Urinary bladder (tissue), 4 donors: ENCODE results near the gene CHCHD4. TPM values are rescaled to one million over a fixed set of nuclear protein-coding genes. Genes with fewer than 3 reads are reported as not detected.

Source experiments
- DNase-seq: peaks from one replicate; pipeline ENCODE4 v3.0.0-alpha.2; 2015; ENCODE audit errors: extremely low spot score
- H3K27ac ChIP-seq: one replicate; pipeline ENCODE4 v1.5.1; 2013; ENCODE audit warnings: low read depth, mild to moderate bottlenecking, moderate library complexity
- H3K36me3 ChIP-seq: one replicate; pipeline ENCODE4 v1.6.1; 2013; ENCODE audit warnings: mild to moderate bottlenecking, moderate library complexity; ENCODE audit not compliant: insufficient read depth
- H3K4me1 ChIP-seq: one replicate; pipeline ENCODE4 v1.6.1; 2013; ENCODE audit warnings: mild to moderate bottlenecking, moderate library complexity; ENCODE audit not compliant: insufficient read depth
- H3K4me3 ChIP-seq: one replicate; pipeline ENCODE4 v1.5.1; 2013; ENCODE audit warnings: low read depth, low read length
- WGBS: extraction: QIAGEN DNeasy Blood & Tissue Kit; methylation state at CpG from one replicate; pipeline ENCODE4 v1.1.7; 2013; 5-methylcytosine and 5-hydroxymethylcytosine counted together
- polyA plus RNA-seq: library from polyadenylated mRNA; stranded (reverse); fragments of 200-250 nt; gene quantifications from one replicate; pipeline ENCODE4 v1.2.3, GENCODE V29; 2013
- total RNA-seq: library from RNA; depleted of rRNA; stranded (reverse); fragments of >200 nt; gene quantifications from one replicate; pipeline ENCODE4 v1.2.3, GENCODE V29; 2014
- donor health status: healthy with polysubstance abuse.
- donor health status: healthy.

The CHCHD4 gene
- total and polyA plus RNA-seq, 2 donors: 7.7 to 18.2 TPM

DNA sequence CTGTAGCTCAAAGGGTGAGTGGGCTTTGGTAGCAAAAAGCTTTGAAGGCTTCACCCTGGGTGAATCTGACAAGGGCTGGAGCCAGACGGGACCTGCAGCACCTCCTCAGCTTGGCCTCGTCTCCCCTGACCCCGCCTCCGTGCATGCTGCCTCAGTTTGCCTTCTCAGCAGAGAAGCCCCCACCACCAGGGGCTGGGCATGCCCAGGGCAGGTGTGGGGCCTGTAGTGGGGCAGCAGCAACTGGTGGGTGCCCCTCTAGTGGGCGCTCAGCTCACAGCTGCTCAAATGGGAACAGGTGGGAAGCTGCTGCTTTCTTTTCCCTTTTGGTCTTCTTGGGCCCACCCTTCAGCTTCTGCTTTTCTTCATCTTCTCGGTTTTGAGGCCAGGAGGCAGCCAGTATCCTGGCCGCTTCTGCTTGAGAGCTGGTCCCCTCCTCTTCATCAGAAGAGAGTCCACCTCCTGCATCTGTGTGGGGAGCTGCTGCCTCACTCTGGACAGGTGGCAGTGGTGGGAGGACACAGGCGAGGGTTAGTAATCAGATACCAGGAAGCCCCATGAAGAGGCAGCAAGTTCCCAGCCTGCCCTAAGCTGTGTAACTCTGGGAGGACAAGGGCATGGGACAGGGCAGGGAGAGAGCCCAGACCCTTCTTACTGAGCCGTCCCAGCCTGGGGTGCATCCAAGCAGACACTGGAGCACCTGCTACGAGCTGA, 21.2 kb upstream of the CHCHD4 start:
- Histone ChIP-seq H3K36me3 (peaks cover 3% of the 10 kb centered on the region), H3K4me1 (no peaks in the 10 kb centered on the region), H3K27ac (peak overlapping the region; percentile 44), H3K4me3 (no peak overlapping the region)
- WGBS: 85% methylated on average over 10 of the region's 10 CpGs
- DNase-seq: no peak

DNA sequence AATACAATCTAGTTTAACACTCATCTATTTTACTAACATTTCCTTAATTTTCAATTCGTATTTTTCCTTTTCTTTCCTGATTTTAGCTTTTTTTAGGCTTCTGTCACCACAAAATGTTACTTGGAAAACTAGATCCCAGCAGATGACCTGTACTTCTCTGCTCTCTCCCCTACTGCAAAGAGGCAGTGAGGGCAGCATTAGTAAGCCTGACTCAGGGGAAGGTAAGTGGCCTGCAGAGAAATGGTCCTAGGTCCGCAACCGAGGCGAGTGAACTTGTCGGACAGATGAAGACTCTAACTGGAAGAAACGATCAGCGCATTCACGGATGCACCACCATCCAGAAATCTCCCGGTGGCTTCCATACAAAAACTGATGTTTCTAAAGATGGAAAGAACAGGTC, 20.6 kb upstream of the CHCHD4 start:
- WGBS: 86% methylated on average over 9 of the region's 9 CpGs
- Histone ChIP-seq H3K4me1 (no peaks in the 10 kb centered on the region), H3K4me3 (no peak overlapping the region), H3K36me3 (peaks cover 3% of the 10 kb centered on the region), H3K27ac (peak overlapping the region; percentile 44)
- no peak for DNase-seq

DNA sequence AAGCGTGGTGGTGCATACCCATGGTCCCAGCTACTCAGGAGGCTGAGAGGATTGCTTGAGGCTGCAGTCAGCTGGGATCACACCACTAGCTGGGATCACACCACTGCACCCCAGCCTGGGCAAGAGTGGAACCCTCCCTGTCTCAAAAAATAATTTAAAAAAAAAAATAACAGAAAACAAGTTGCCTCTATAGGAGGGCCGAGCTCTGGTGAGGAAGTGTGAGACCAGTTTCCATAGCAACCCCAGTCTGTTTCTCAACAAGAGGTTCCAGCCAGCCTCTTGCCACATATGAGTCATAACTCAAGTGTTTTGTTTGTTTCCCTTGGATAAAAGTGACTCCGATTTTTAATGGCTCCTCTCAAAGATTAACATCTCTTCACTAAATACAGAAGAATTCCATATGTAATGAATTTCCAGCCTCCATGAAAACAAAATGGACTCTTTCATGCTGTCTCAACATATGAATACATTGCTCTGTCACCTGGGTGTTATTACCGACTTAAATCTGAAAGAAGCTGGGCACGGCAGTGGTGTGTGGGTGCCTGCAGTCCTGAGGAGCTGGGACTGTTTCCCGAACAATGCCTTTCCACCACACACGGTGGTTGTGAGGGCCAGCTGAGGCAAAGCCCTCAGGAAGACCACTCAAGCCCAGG, 19.9 kb upstream of the CHCHD4 start:
- H3K4me1 ChIP-seq: no peaks in the 10 kb centered on the region
- 9% methylated on average over 7 of the region's 7 CpGs for WGBS
- peaks cover 3% of the 10 kb centered on the region for H3K36me3 ChIP-seq

DNA sequence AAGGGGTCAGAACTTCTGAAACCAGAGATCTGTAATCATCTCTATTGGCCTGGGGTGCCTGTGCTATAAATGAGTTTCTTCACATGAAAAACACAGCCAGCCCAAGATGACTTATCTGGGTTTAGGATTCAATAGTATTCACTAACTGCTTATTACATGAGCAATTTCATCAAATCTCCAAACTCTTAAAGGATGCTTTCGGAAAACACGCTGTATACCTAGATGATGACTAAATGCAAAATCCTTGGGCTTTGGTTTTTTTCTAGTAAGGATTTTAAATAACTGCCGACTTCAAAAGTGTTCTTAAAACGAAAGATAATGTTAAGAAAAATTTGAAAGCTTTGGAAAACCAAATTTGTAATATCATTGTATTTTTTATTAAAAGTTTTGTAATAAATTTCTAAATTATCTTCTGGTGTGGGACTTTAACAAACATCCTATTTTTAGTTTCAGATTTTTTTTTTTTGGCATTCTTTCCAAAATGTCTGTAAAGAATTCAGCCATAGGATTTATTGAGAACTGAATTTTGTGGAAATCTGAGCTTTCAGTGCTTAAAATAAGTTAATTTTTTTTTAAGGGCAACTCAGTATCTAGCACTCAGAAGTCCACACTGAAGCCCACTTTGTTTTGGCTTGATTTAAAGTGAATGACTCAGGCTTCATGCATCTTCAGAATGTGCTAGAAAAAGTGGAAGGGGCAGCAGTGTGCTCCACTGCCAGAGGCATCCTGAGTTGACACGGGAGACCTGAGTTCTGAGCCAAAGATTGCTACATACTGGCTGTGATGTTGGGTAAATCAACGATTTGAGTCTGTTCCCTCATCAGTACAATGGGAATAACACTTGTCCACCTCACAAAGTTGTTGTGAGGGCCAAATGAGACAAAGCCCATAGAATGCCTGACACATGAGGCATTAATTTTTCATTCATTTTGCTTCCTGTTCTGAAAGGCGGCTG, 18.9 kb upstream of the CHCHD4 start:
- 32% methylated on average over 7 of the region's 7 CpGs for WGBS
- peak; percentile 51 for DNase-seq
- Histone ChIP-seq H3K27ac (peak overlapping the region; percentile 93), H3K4me1 (no peaks in the 10 kb centered on the region), H3K36me3 (peaks cover 3% of the 10 kb centered on the region), H3K4me3 (no peak overlapping the region)

More for the DNA sequence above, 19.9 kb upstream of the CHCHD4 start:
- H3K27ac ChIP-seq: peak overlapping the region; percentile 93
- H3K4me3 ChIP-seq: no peak overlapping the region
- DNase-seq: peak; percentile 93

DNA sequence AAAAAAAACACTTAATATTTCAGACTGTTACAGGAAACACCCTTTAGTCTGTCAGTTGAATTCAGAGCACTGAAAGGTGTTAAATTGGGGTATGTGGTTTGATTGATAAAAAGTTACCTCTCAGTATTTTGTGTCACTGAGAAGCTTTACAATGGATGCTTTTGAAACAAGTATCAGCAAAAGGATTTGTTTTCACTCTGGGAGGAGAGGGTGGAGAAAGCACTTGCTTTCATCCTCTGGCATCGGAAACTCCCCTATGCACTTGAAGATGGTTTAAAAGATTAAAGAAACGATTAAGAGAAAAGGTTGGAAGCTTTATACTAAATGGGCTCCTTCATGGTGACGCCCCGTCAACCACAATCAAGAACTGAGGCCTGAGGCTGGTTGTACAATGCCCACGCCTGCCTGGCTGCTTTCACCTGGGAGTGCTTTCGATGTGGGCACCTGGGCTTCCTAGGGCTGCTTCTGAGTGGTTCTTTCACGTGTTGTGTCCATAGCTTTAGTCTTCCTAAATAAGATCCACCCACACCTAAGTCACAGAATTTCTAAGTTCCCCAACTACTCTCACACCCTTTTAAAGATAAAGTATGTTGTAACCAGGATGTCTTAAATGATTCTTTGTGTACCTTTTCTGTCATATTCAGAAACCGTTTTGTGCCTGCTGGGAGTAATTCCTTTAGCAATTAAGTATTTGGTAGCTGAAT, 18.0 kb upstream of the CHCHD4 start:
- 70% methylated on average over 8 of the region's 8 CpGs for WGBS
- Histone ChIP-seq H3K4me3 (no peak overlapping the region), H3K4me1 (no peaks in the 10 kb centered on the region), H3K36me3 (peaks cover 3% of the 10 kb centered on the region), H3K27ac (peak overlapping the region; percentile 18)
- no peak for DNase-seq

DNA sequence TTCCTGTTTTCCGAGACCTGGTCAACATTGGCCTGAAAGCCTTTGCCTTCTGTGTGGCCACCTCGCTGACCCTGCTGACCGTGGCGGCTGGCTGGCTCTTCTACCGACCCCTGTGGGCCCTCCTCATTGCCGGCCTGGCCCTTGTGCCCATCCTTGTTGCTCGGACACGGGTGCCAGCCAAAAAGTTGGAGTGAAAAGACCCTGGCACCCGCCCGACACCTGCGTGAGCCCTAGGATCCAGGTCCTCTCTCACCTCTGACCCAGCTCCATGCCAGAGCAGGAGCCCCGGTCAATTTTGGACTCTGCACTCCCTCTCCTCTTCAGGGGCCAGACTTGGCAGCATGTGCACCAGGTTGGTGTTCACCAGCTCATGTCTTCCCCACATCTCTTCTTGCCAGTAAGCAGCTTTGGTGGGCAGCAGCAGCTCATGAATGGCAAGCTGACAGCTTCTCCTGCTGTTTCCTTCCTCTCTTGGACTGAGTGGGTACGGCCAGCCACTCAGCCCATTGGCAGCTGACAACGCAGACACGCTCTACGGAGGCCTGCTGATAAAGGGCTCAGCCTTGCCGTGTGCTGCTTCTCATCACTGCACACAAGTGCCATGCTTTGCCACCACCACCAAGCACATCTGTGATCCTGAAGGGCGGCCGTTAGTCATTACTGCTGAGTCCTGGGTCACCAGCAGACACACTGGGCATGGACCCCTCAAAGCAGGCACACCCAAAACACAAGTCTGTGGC, 17.1 kb upstream of the CHCHD4 start:
- DNase-seq: no peak
- peaks cover 3% of the 10 kb centered on the region for H3K36me3 ChIP-seq
- no peaks in the 10 kb centered on the region for H3K4me1 ChIP-seq
- H3K27ac ChIP-seq: no peak overlapping the region
- WGBS: 85% methylated on average over 19 of the region's 19 CpGs
- no peak overlapping the region for H3K4me3 ChIP-seq

DNA sequence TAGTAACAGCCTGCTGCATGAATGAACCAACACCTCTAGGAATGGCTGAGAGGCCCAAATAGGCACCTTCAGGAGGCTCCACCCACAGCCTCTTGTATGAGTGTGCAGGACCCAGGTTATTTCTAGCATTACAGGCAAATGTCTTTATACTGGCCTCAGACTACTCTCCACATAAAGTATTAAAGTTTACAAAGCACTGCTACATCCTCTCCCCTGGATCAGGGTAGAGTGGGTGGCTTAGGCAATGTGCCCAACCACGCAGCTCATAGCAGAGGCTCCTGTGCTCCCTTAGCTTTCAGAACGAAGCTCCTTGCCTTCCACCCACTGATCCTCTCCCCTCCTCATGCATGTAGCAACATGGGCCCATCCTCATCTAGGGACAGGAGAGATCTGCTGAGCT, 16.5 kb upstream of the CHCHD4 start:
- no peak for DNase-seq
- Histone ChIP-seq H3K4me3 (no peak overlapping the region), H3K27ac (no peak overlapping the region), H3K36me3 (peaks cover 3% of the 10 kb centered on the region), H3K4me1 (no peaks in the 10 kb centered on the region)
- 46% methylated on average over 2 of the region's 2 CpGs for WGBS

DNA sequence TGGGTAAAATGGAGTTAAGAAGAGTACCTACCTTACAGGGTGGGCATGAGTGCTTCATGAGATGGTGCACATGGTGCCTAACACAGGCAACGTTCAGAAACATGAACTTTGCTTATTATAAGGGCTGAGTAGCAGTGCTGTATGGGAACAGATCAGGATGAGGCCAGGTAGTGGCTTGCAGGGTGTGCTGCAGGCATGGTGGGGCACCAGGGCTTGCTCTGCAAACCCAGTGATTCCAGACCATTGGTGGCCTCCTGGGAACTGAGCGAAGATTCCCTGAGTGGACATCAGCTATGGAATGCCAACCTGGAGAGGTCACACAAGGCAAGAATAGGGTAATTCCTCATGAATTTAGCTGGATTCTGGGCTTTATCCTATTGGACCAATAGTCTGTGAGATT, 16.0 kb upstream of the CHCHD4 start:
- DNase-seq: no peak
- no peak overlapping the region for H3K27ac ChIP-seq
- H3K36me3 ChIP-seq: peaks cover under 1% of the 10 kb centered on the region
- no peaks in the 10 kb centered on the region for H3K4me1 ChIP-seq
- no peak overlapping the region for H3K4me3 ChIP-seq
- 80% methylated on average over 2 of the region's 2 CpGs for WGBS

DNA sequence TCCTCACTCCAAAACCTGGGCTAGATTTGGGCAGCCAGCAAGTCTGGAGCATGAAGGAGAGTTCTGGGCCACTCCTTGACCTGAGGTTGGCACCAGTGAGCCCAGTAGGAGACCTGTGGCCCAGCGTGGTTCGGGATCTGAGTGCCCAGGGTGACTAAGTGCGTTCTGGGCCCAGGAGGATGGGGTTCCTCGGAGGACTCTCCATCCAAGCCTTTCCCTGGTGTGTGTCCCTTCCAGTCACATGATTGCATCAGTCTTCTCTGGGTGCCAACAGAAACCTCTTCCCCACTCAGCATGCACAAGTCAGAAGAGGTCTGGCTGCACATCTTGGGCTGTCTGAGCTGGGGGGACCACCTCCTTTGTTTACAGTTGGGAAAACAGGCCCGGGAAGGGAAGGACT, 15.1 kb upstream of the CHCHD4 start:
- no peak for DNase-seq
- H3K27ac ChIP-seq: no peak overlapping the region
- H3K4me3 ChIP-seq: no peak overlapping the region
- peaks cover 7% of the 10 kb centered on the region for H3K36me3 ChIP-seq
- WGBS: 78% methylated on average over 5 of the region's 5 CpGs
- H3K4me1 ChIP-seq: no peaks in the 10 kb centered on the region

DNA sequence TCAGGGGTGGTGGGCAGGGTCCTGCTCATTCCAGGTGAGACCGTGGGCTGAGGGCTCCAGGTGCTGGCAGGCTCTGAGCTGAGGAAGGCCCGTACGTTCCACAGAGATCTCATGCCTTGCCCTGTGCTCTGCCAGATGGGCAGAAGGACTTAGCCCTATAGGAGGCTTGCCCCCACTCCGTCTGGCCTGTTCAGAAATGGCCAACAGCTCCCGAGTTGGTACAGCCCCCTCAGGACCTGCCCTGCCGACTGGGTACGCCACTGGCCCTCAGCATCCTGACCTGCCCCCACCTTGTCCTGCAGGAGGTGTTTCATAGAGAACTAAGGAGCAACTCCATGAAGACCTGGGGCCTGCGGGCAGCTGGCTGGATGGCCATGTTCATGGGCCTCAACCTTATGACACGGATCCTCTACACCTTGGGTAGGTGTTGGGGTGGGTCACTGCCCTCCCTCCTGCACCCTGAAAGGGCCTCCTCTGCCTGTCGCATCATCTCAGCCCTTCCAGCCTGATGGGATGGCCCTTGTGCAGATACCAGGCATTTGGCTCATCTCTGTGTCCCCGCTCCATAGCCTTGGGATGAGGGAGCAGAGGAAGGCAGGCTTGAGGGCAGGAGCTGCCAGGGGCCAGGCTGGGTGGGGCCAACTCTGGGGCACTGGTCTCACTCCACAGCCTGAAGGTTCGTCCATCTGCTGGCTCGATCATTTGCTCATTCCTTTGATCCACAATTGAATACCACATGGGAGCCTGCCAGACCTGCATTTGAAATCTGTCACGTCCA, 14.4 kb upstream of the CHCHD4 start:
- no peak for DNase-seq
- H3K4me1 ChIP-seq: no peaks in the 10 kb centered on the region
- no peak overlapping the region for H3K4me3 ChIP-seq
- H3K36me3 ChIP-seq: peaks cover 7% of the 10 kb centered on the region
- WGBS: 85% methylated on average over 14 of the region's 14 CpGs
- H3K27ac ChIP-seq: no peak overlapping the region

DNA sequence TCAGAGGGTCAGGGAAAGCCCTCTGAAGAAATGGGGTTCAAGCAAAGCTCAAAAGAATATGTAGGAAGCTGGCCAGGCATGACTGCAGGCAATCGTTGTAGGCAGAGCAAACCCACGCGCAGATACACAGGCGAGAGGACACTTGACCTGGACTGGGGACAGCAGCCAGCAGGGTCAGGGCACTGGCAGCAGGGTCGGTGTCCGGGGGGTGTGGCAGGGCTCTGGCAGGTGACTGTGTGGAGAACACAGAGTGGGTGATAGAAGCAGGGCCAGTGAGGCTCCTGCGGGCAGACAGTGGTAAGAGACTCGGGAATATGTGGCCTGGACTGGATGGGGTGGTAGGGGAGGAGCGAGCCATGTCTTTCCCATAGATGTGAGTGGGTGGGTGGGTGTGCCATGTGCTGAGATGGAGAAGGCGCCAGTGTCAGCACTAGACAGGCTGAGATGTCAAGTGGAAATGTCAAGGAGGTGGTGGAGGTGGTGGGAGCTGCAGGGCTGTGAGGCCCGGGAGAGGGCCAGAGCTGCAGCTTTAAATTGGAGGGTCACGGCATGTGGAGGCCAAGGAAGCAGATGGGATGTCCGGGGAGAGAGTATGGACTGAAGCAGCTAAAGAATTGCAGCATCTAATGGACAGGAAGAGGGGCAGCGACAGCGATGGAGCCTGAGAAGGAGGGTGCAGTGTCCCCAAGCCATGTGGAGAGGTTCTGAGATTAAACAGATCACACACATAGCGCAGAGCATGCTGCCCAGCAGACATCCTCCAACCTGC, 13.6 kb upstream of the CHCHD4 start:
- no peak for DNase-seq
- Histone ChIP-seq H3K27ac (no peak overlapping the region), H3K4me1 (no peaks in the 10 kb centered on the region), H3K4me3 (no peak overlapping the region), H3K36me3 (peaks cover 12% of the 10 kb centered on the region)
- 91% methylated on average over 16 of the region's 16 CpGs for WGBS
